Karpas-422 (cell line): ENCODE data around the gene EIF3L. TPM values are rescaled to one million over a fixed set of nuclear protein-coding genes. Genes with fewer than 3 reads are reported as not detected.

ENCODE experiments used
- DNase-seq: peaks from one replicate; pipeline ENCODE4 v3.0.0-alpha.2; 2015
- H2AFZ ChIP-seq: fragments of 200-600 bp; sonication (generic); 2 replicates; pipeline ENCODE4 v1.6.1; 2014; ENCODE audit warnings: antibody characterized with exemption, low read length, mixed read lengths
- H3K27ac ChIP-seq: fragments of 200-600 bp; sonication (generic); 2 replicates; pipeline ENCODE4 v1.5.1; 2014; ENCODE audit warnings: mild to moderate bottlenecking, low read length, moderate library complexity
- H3K27me3 ChIP-seq: fragments of 200-600 bp; sonication (generic); 2 replicates; pipeline ENCODE4 v1.6.1; 2014; ENCODE audit warnings: low read length, mixed read lengths
- H3K36me3 ChIP-seq: fragments of 200-600 bp; sonication (generic); 2 replicates; pipeline ENCODE4 v1.6.1; 2014; ENCODE audit warnings: low read length, mixed read lengths; ENCODE audit not compliant: insufficient read depth
- H3K4me1 ChIP-seq: fragments of 200-600 bp; sonication (generic); 2 replicates; pipeline ENCODE4 v1.6.1; 2014; ENCODE audit warnings: mild to moderate bottlenecking, low read length, mixed read lengths
- H3K4me2 ChIP-seq: fragments of 200-600 bp; sonication (generic); 2 replicates; pipeline ENCODE4 v1.6.1; 2014; ENCODE audit warnings: low read length, low read depth, mild to moderate bottlenecking; ENCODE audit not compliant: poor library complexity, severe bottlenecking
- H3K4me3 ChIP-seq: fragments of 200-600 bp; sonication (generic); 2 replicates; pipeline ENCODE4 v1.5.1; 2014; ENCODE audit warnings: mild to moderate bottlenecking, antibody characterized with exemption, low read length, mixed read lengths
- H3K79me2 ChIP-seq: fragments of 200-600 bp; sonication (generic); 2 replicates; pipeline ENCODE4 v1.6.1; 2014; ENCODE audit warnings: mild to moderate bottlenecking, low read length, mixed read lengths
- H3K9ac ChIP-seq: fragments of 200-600 bp; sonication (generic); 2 replicates; pipeline ENCODE4 v1.6.0; 2014; ENCODE audit warnings: low read length
- H3K9me2 ChIP-seq: fragments of 200-600 bp; sonication (generic), shearing (Covaris generic); replicated peaks from 2 replicates; pipeline ENCODE4 v1.6.0; 2014; ENCODE audit warnings: mild to moderate bottlenecking, low read length, moderate library complexity; ENCODE audit not compliant: insufficient read depth
- H3K9me3 ChIP-seq: fragments of 300-700, 200-600 bp; sonication (generic); 2 replicates; pipeline ENCODE4 v1.6.1; 2014; ENCODE audit warnings: low read length, mixed read lengths
- H4K20me1 ChIP-seq: fragments of 200-600 bp; sonication (generic); 2 replicates; pipeline ENCODE4 v1.6.1; 2014; ENCODE audit warnings: mild to moderate bottlenecking, antibody characterized with exemption, low read length, low read depth; ENCODE audit not compliant: insufficient read depth
- total RNA-seq: library from RNA; depleted of rRNA; stranded (reverse); fragments of >200 nt; shearing (Covaris generic); gene quantifications from 2 replicates; pipeline ENCODE4 v1.2.3, GENCODE V29; 2014; ENCODE audit warnings: low replicate concordance

Gene EIF3L
- total RNA-seq, 1 experiment from 2014 or later, result 488 TPM

GRCh38 chr22:37812869-37813678, 36.1 kb upstream of the EIF3L start:
- peaks cover 19% of the 10 kb centered on the region for H3K4me1 ChIP-seq
- H3K4me3 ChIP-seq, result no peak overlapping the region
- peaks cover 23% of the 10 kb centered on the region for H3K79me2 ChIP-seq
- no peaks in the 10 kb centered on the region for H3K9me2 ChIP-seq
- no peaks in the 10 kb centered on the region for H3K9me3 ChIP-seq
- H4K20me1 ChIP-seq, result no peaks in the 10 kb centered on the region
- no peaks in the 10 kb centered on the region for H3K36me3 ChIP-seq
- no peak overlapping the region for H3K27ac ChIP-seq
- H3K27me3 ChIP-seq, result no peaks in the 10 kb centered on the region
- H2AFZ ChIP-seq, result no peak overlapping the region
- no peak overlapping the region for H3K4me2 ChIP-seq
- DNase-seq, result no peak
- H3K9ac ChIP-seq, result no peak overlapping the region

DNA sequence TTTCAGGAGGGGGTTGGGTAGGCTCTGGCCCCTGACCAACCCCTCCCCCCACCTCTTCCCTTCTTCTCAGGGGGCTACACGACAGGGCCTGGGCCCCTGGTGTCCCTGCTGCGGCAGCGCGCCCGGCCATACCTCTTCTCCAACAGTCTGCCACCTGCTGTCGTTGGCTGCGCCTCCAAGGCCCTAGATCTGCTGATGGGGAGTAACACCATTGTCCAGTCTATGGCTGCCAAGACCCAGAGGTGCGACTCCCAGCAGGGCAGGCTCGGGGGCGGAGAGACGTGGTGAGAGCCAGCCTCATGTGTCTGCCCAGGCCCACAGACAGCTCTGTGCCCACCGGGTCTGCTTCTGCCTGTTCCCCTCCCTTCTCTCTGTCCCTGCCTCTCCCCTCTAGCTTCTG, 33.6 kb upstream of the EIF3L start:
- H3K27ac ChIP-seq, result no peak overlapping the region
- H3K36me3 ChIP-seq, result no peaks in the 10 kb centered on the region
- no peak overlapping the region for H3K4me3 ChIP-seq
- no peak overlapping the region for H3K4me2 ChIP-seq
- no peak for DNase-seq
- 0 out of 2 replicates have a peak, but pooled peaks cover 4% of the 10 kb centered on the region for H3K79me2 ChIP-seq
- no peaks in the 10 kb centered on the region for H3K9me3 ChIP-seq
- no peaks in the 10 kb centered on the region for H3K27me3 ChIP-seq
- H3K4me1 ChIP-seq, result peaks cover 7% of the 10 kb centered on the region
- no peaks in the 10 kb centered on the region for H3K9me2 ChIP-seq
- no peak overlapping the region for H3K9ac ChIP-seq
- no peak overlapping the region for H2AFZ ChIP-seq
- no peaks in the 10 kb centered on the region for H4K20me1 ChIP-seq

- Histone ChIP-seq H3K27me3 (no peaks in the 10 kb centered on the region), H3K9me2 (no peaks in the 10 kb centered on the region), H3K4me1 (peaks cover 7% of the 10 kb centered on the region), H3K9ac (no peak overlapping the region), H2AFZ (no peak overlapping the region), H3K4me3 (no peak overlapping the region), H4K20me1 (no peaks in the 10 kb centered on the region), H3K9me3 (no peaks in the 10 kb centered on the region), H3K4me2 (no peak overlapping the region), H3K79me2 (no peaks in the 10 kb centered on the region), H3K36me3 (no peaks in the 10 kb centered on the region), H3K27ac (no peak overlapping the region)
- DNase-seq, result no peak
Observed at GRCh38 chr22:37816543-37817180, 32.6 kb upstream of the EIF3L start.

DNA sequence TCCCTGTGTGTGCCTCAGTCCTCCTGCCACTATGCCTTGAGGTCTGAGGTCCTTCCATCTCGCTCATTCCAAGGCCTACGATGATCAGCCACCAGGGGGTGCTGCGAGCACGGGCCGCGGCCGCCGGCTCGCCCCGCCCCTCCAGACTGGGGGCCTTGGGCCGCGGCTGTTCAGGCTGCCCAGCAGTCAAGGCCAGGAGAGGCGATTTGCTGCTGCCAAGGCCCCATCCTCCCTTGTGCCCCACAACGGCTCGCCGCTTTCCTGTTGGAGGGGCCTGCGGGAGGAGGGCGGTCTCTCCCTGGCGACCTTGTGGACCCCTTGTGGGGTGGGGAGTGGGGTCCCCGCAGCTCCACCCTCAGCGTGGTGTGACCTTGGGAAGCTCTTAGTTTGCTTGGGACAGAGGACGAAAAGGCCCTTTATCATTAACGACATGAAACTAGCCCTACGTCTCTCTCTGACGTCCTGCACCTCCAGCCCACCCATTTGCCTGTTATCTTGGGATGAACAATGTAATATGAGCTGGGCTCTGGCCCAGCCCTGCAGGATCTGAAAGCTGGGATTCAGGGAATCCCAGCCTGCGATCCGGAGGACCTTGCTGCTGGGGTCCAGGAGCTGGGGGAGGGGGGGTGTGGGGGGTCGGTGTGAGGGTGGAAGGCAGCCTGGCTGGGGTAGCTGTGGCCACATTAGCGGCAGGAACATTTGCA, 31.4 kb upstream of the EIF3L start:
- Histone ChIP-seq H3K79me2 (no peaks in the 10 kb centered on the region), H3K9me3 (no peaks in the 10 kb centered on the region), H3K36me3 (no peaks in the 10 kb centered on the region), H4K20me1 (no peaks in the 10 kb centered on the region), H3K9ac (peak overlapping the region; percentile 48; the same call in 1 of the 2 replicates), H3K27ac (no peak overlapping the region), H3K4me3 (peak overlapping the region; percentile 34; the same call in 1 of the 2 replicates), H3K9me2 (no peaks in the 10 kb centered on the region), H3K4me2 (peak overlapping the region; percentile 38), H2AFZ (no peak overlapping the region), H3K27me3 (no peaks in the 10 kb centered on the region), H3K4me1 (peaks cover 7% of the 10 kb centered on the region)
- DNase-seq, result peak; percentile 87

GRCh38 chr22:37818409-37819104, 30.7 kb upstream of the EIF3L start:
- no peaks in the 10 kb centered on the region for H3K9me3 ChIP-seq
- H3K4me3 ChIP-seq, result no peak overlapping the region
- H3K9me2 ChIP-seq, result no peaks in the 10 kb centered on the region
- H3K4me2 ChIP-seq, result no peak overlapping the region
- H4K20me1 ChIP-seq, result no peaks in the 10 kb centered on the region
- no peaks in the 10 kb centered on the region for H3K27me3 ChIP-seq
- no peaks in the 10 kb centered on the region for H3K36me3 ChIP-seq
- DNase-seq, result no peak
- H3K27ac ChIP-seq, result no peak overlapping the region
- H3K79me2 ChIP-seq, result no peaks in the 10 kb centered on the region
- peaks cover 7% of the 10 kb centered on the region for H3K4me1 ChIP-seq
- no peak overlapping the region for H3K9ac ChIP-seq
- no peak overlapping the region for H2AFZ ChIP-seq

- no peak overlapping the region for H3K9ac ChIP-seq
- H3K4me2 ChIP-seq, result no peak overlapping the region
- no peak overlapping the region for H3K4me3 ChIP-seq
- H2AFZ ChIP-seq, result no peak overlapping the region
- H4K20me1 ChIP-seq, result no peaks in the 10 kb centered on the region
- H3K79me2 ChIP-seq, result no peaks in the 10 kb centered on the region
- no peaks in the 10 kb centered on the region for H3K36me3 ChIP-seq
- DNase-seq, result no peak
- no peak overlapping the region for H3K27ac ChIP-seq
- no peaks in the 10 kb centered on the region for H3K9me3 ChIP-seq
- no peaks in the 10 kb centered on the region for H3K9me2 ChIP-seq
- H3K27me3 ChIP-seq, result no peaks in the 10 kb centered on the region
- H3K4me1 ChIP-seq, result peaks cover 7% of the 10 kb centered on the region
Observed at GRCh38 chr22:37819105-37819433, 30.1 kb upstream of the EIF3L start.

DNA sequence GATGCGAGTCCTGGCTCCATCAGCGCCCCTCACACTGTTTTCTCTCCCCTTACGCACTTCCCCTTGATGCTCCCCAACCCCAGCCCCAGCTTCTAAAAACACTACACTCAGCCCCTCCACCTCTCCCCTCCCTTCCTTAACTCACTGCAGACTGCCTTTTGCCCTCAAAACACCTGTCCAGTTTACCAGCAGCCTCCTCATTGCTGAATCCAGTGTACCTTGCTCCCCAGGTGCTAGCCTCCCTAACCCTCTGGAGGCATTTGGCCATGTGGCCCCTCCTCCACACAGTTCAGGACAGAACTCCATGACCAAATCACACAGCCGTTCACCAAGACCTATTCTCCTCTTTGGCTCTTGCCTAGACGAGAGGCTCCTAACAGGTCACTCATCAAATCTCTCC, 28.9 kb upstream of the EIF3L start:
- Histone ChIP-seq H3K27me3 (no peaks in the 10 kb centered on the region), H3K4me3 (no peak overlapping the region), H3K9ac (no peak overlapping the region), H4K20me1 (no peaks in the 10 kb centered on the region), H3K27ac (no peak overlapping the region), H3K4me1 (peaks cover 7% of the 10 kb centered on the region), H3K9me2 (no peaks in the 10 kb centered on the region), H3K79me2 (no peaks in the 10 kb centered on the region), H3K36me3 (no peaks in the 10 kb centered on the region), H3K9me3 (no peaks in the 10 kb centered on the region), H3K4me2 (no peak overlapping the region), H2AFZ (no peak overlapping the region)
- no peak for DNase-seq
